Ovary (tissue), 3 donors: ENCODE results near the gene PSTPIP2.

Experiments
- EP300 ChIP-seq: sonication (generic); formaldehyde crosslinking; IDR thresholded peaks from one replicate; pipeline ENCODE4 v1.6.1; 2017; ENCODE audit warnings: antibody characterized with exemption
- POLR2A ChIP-seq: fragments of 450-650 bp; IDR thresholded peaks from one replicate; pipeline ENCODE4 v1.6.1; 2017; ENCODE audit warnings: antibody characterized with exemption, mild to moderate bottlenecking, moderate library complexity
- TF ChIP-seq, protein P1 (sequence below), 3 donors: fragments of 450-650 bp in 2 of 3; fragments of 200-600 bp in 1 of 3; IDR thresholded peaks; one replicate each; pipeline versions ENCODE4 v1.5.1 to v1.8.0; 2016 to 2022; ENCODE audit warnings: antibody characterized with exemption in 3 of 3, mild to moderate bottlenecking in 1 of 3
- donor health status: DM: no; HTN: no; CAD: no.

DNA sequence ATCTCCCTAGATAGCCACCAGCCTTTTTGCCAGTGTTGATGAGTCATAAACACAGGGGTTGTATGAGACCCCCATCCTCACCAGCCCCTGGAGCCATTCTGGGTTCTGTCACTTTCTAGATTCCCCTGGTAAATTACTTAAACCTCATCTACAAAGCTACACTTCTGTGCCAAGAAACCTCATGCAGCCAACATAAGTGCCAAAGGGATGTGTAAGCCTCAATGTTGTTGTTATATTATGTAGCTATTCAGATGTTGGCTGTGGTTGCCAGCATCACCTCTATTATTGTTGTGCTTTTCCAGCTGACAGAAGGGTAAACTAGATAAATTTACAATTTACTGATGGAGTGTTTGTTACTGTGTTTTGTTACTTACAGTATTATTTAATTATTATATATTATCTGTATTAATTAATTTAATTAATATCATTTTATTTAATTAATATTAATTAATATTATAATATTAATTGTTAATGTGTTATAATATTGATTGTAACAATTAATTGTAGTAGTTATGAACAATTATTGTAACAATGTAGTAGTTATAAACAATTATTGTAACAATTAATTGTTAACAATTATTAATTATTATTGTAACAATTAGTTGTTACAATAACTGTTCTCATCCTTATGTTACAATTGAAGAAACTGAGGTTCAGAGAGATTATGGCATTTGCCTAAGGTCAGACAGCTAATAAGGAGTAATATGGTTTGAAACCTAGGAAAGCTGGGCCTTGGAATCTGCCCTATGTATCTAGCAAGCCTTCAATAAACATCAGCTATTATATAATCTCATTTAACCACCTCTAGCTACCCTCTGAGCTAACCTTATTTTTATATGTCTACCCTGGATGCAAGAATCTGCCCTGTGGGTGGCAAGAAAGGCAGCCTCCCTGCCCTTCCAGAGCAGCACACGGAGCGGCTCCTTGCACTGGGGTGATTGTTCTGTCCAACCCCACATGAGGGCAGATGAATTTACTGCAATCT, 36.1 kb downstream of the PSTPIP2 start:
- TF ChIP-seq, protein P1, sequence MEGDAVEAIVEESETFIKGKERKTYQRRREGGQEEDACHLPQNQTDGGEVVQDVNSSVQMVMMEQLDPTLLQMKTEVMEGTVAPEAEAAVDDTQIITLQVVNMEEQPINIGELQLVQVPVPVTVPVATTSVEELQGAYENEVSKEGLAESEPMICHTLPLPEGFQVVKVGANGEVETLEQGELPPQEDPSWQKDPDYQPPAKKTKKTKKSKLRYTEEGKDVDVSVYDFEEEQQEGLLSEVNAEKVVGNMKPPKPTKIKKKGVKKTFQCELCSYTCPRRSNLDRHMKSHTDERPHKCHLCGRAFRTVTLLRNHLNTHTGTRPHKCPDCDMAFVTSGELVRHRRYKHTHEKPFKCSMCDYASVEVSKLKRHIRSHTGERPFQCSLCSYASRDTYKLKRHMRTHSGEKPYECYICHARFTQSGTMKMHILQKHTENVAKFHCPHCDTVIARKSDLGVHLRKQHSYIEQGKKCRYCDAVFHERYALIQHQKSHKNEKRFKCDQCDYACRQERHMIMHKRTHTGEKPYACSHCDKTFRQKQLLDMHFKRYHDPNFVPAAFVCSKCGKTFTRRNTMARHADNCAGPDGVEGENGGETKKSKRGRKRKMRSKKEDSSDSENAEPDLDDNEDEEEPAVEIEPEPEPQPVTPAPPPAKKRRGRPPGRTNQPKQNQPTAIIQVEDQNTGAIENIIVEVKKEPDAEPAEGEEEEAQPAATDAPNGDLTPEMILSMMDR (IDR thresholded peaks at IDR 0.05) = no peak
- TF ChIP-seq EP300 (no peak), POLR2A (no peak)
